ENCODE measurements around the gene SLC35G6.
A peak's percentile ranks its signal among the peaks of the same experiment; 100 is the strongest.

The SLC35G6 gene

GRCh38 chr17:7442142-7442541 is 39.1 kb upstream of the SLC35G6 start:
- ChIA-PET CTCF (interaction anchor here (1.1 to 4.5 kb wide), 5 partner anchors 13 to 118 kb away, joined by 3 to 20 read pairs (median 9); partner anchors contain the start of genes SENP3 and TMEM95), POLR2A (no interaction called here)
- no peak for DNase-seq (ENCODE audit: extremely low spot score)
- no peak for TF ChIP-seq CTCF (IDR thresholded peaks at IDR 0.05; ENCODE audit: control extremely low read depth, extremely low read depth, low read depth, missing control alignments)

- CTCF ChIA-PET = interaction anchor here (0.8 to 5.4 kb wide), 9 partner anchors 8 to 117 kb away, joined by 3 to 39 read pairs (median 4); partner anchors contain the start of genes SENP3 and TMEM102
- DNase-seq (ENCODE audit: extremely low spot score) = no peak
- POLR2A ChIA-PET = interaction anchor here (1.2 to 1.7 kb wide), 2 partner anchors 40 to 41 kb away, joined by 3 to 6 read pairs; partner anchors contain the start of genes POLR2A and TMEM256
- TF ChIP-seq CTCF (IDR thresholded peaks at IDR 0.05; ENCODE audit: control extremely low read depth, extremely low read depth, low read depth, missing control alignments) = no peak
These were observed 37.5 kb upstream of the SLC35G6 start for GRCh38 chr17:7443499-7444485.

GRCh38 chr17:7444682-7445618 is 36.3 kb upstream of the SLC35G6 start, which contains the start of gene CHRNB1:
Gene CHRNB1, plus strand, starts transcription at chr17:7445061. Its CDS starts 67 bp downstream, at chr17:7445128.
- peak; percentile 71 for DNase-seq (ENCODE audit: extremely low spot score)
- ChIA-PET POLR2A (interaction anchor here (1.0 to 1.7 kb wide), 3 partner anchors 19 to 41 kb away, joined by 3 to 10 read pairs (median 7); partner anchors contain the start of genes POLR2A and TMEM256), CTCF (interaction anchor here (0.9 to 5.4 kb wide), 8 partner anchors 8 to 116 kb away, joined by 3 to 39 read pairs (median 4); partner anchors contain the start of genes SPEM2 and TMEM102)
- no peak for TF ChIP-seq CTCF (IDR thresholded peaks at IDR 0.05; ENCODE audit: control extremely low read depth, extremely low read depth, low read depth, missing control alignments)

GRCh38 chr17:7445619-7445968 is 35.7 kb upstream of the SLC35G6 start:
- no peak for TF ChIP-seq CTCF (IDR thresholded peaks at IDR 0.05; ENCODE audit: control extremely low read depth, extremely low read depth, low read depth, missing control alignments)
- ChIA-PET CTCF (interaction anchor here (1.1 to 5.4 kb wide), 4 partner anchors 9 to 115 kb away, joined by 3 to 39 read pairs (median 6); partner anchors contain the start of genes SPEM2 and TMEM102), POLR2A (interaction anchor here (1.0 to 1.6 kb wide), 3 partner anchors 11 to 39 kb away, joined by 4 to 10 read pairs (median 8); partner anchors contain the start of gene POLR2A)
- peak; percentile 49 for DNase-seq (ENCODE audit: extremely low spot score)

DNA sequence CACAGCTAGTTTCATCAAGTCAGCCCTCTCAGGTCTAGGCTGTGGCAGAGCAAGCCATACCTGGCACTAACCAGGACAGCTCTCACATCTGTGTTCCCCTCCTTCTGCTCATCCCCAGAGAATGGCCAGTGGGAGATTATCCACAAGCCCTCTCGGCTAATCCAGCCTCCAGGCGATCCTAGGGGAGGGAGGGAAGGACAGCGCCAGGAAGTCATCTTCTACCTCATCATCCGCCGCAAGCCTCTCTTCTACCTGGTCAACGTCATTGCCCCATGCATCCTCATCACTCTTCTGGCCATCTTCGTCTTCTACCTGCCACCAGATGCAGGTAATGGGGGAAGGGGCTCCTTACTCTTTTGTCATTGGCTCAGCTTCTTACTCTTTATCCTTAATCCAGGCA is 32.8 kb upstream of the SLC35G6 start:
- ChIA-PET CTCF (interaction anchor here (5.4 kb wide), 1 partner anchor 12 kb away, joined by 39 read pairs; the partner anchor contains the start of gene TMEM102), POLR2A (interaction anchor here (0.5 kb wide), 1 partner anchor 48 kb away, joined by 6 read pairs; no protein-coding TSS in a partner anchor)
- no peak for TF ChIP-seq CTCF (IDR thresholded peaks at IDR 0.05; ENCODE audit: control extremely low read depth, extremely low read depth, low read depth, missing control alignments)
- DNase-seq (ENCODE audit: extremely low spot score) = no peak
